Measurements from ENCODE around the gene PCNX3.
"Not testable (repeated sequence)": the region's sequence is repeated elsewhere in the genome, so short reads cannot be mapped to it uniquely, and the experiment has no call there.

The PCNX3 gene

DNA sequence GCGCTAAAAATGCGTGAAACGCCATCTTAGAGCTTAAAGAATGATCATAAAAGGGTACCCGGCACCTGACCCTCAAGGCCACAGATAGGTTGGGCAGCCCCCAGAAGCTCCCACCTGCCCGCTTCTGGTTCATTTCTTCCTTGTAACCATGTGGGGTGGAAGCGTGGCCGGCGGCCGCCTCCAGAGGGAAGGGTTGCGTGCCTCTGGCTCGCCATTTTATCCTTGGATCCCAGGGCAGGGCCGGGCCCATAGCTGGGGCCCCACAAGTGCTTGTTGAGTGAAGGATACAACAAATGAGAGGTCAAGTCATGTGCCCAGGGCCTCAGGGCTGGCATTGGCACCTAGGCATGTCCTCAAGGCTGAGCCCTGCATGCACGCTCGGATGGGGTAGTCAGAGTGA is 5.9 kb downstream of the PCNX3 start:
- DNase-seq, result no peak

- no peak for DNase-seq
Measured at GRCh38 chr11:65622011-65622410, 6.4 kb downstream of the PCNX3 start.

- DNase-seq, result no peak
Measured at GRCh38 chr11:65623177-65623576, 7.6 kb downstream of the PCNX3 start.

DNA sequence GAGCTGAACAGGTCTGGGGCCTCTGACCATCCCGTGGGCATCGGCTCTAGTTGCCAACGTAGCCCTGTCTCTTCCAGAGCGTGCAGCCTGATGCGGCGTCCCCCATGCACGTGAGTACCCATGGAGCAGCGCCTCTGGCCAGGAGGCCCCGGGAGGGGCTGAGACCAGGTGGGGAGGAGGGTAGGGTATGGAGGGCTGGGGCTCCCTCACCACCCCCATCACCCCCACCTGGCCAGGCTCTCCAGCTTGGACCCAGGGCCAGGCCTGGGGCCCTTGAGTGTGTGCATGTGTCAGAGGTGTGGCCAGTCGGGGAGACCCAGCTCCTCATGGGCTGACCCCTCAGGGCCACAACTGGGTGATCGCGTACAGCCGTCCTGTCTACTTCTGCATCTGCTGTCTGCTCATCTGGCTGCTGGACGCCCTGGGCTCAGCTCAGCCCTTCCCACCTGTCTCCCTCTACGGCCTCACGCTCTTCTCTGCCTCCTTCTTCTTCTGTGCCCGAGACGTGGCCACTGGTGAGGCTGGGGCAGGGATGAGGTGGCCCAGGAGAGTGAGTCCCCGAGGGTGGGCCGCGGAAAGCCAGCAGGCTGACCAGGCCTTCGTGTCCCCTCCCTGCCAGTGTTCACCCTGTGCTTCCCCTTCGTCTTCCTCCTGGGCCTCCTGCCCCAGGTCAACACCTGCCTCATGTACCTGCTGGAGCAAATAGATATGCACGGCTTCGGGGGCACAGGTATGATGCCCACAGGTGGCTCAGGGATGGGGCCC is 8.5 kb downstream of the PCNX3 start:
- no peak for DNase-seq

GRCh38 chr11:65624931-65625627 is 9.5 kb downstream of the PCNX3 start:
- DNase-seq, result no peak

DNA sequence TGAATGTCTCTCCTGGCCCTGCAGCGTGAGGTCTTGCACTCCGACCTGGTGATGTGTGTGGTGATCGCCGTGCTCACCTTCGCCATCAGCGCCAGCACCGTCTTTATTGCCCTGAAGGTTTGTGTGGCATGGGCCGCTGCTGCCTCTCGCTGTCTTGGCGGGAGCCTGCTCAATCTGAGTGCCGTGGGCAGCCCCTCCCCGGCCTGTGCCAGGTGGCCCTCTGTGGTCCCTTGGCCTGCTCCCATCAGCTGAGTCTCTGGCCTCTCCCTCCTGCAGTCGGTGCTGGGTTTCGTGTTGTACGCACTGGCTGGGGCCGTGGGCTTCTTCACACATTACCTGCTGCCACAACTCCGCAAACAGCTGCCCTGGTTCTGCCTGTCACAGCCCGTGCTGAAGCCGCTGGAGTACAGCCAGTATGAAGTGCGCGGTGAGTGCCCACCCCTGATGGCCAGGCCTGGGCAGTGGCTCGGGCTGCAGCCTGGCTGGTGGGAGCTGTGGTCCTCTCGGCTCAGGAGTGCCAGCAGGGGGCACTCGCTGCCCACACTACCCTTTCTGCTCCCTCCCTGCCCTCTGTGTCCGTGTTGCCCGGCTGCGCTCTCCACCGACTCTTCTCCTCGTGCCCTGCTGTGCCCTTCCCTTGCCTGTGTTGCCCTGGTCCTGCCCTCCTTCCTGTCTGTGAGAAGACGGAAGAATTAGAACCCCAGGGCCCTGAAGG is 10.2 kb downstream of the PCNX3 start:
- DNase-seq, result peak; percentile 27

DNA sequence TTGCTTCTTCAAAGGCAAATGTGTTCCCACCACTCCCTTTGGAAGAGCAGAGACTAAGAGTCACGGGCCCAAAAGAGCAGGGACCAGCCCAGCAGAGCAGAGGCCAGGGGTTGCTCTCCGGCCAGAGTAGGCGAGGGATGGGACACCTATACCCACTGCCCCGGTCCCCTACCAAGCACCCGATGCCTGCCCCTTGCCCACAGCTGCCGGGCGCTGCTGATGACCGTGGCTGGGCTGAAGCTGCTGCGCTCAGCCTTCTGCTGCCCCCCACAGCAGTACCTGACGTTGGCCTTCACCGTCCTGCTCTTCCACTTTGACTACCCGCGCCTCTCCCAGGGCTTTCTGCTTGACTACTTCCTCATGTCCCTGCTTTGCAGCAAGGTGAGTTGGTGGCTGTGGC is 11.6 kb downstream of the PCNX3 start:
- no peak for DNase-seq

DNA sequence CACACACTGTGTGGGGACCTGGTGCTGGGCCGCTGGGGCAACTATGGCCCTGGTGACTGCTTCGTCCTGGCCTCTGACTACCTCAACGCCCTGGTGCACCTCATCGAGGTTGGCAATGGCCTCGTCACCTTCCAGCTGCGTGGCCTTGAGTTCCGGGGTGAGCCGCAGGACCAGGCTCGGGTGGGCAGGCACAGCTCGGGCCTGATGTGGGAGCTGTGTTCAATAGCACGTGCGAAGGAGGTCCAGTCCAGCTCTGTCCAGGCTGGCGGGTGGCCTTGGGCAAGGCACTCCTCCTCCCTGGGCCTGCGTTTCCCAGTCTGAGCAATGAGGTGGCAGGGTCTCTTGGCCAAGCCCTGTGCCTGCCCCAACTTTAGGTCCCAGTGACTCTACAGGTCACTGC is 14.0 kb downstream of the PCNX3 start:
- DNase-seq, result no peak

DNA sequence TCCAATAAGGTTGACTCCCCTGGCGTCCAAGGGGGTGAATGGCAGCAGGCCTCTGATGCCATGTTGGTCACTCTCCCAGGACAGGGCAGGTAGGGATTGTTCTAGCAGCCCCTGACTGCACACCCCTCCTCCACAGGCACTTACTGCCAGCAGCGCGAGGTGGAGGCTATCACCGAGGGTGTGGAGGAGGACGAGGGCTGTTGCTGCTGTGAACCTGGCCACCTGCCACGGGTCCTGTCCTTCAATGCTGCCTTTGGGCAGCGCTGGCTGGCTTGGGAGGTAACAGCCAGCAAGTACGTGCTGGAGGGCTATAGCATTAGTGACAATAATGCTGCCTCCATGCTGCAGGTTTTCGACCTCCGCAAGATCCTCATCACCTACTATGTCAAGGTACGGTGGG is 14.6 kb downstream of the PCNX3 start:
- DNase-seq, result no peak

DNA sequence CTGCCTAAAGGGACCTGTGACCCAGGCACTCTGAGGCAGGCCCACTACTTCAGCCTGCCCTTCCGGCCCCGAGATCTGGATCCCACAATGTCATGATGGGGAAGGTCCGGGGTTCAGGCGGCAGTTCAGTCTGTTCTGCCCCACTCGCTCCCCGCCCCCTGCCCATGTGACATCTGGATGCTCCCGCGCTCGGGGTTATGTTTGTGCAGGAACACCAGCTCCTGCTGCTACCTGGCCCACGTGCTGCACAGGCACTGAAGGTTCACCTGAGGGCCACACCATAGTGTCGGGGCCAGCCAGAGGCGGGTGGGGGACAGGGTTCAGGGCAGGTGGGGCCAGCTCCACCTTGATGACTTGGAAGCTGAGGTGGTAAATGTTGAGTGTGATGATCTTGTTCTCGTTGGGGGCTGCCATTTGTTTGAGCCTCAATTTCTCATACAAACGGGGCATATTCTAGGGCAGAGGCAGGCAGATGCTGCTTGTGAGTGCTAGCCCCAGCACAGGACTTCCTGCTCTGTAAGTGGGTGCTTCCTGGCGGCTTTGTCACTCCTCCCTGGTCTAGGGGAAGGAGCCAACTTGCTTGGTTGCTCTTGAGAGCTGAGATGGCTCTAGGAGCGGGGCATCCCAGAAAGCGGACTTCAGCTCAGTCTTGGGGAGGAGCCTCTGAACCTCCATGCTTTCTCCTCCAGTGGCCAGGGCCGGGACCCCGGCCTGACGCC is 18.0 kb downstream of the PCNX3 start:
- peak; percentile 17 for DNase-seq

DNA sequence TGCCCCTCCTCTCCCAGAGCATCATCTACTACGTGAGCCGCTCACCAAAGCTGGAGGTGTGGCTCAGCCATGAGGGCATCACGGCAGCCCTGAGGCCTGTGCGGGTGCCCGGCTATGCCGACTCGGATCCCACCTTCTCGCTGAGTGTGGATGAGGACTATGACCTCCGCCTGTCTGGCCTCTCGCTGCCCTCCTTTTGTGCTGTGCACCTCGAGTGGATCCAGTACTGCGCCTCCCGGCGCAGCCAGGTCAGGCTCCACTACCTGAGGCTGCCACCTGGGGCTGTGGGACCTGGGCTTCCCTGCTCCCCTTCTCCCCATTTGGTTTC is 18.5 kb downstream of the PCNX3 start:
- no peak for DNase-seq

DNA sequence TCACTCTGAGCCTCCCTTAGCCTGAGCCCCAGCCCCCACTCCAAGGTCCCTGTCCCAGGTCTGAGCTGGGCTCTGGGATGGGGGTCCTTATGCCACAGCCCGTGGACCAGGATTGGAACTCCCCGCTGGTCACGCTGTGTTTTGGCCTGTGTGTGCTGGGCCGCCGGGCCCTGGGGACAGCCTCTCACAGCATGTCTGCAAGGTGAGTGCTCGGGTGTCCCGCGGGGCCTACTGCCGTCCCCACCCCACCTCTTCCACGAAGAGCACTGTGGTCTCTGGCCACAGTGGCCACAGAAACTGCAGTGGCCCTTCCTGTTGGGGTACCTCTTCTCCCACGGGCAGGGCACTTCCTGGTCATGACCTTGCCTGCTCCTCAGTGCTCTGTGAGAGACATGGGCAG is 18.9 kb downstream of the PCNX3 start:
- DNase-seq, result no peak

DNA sequence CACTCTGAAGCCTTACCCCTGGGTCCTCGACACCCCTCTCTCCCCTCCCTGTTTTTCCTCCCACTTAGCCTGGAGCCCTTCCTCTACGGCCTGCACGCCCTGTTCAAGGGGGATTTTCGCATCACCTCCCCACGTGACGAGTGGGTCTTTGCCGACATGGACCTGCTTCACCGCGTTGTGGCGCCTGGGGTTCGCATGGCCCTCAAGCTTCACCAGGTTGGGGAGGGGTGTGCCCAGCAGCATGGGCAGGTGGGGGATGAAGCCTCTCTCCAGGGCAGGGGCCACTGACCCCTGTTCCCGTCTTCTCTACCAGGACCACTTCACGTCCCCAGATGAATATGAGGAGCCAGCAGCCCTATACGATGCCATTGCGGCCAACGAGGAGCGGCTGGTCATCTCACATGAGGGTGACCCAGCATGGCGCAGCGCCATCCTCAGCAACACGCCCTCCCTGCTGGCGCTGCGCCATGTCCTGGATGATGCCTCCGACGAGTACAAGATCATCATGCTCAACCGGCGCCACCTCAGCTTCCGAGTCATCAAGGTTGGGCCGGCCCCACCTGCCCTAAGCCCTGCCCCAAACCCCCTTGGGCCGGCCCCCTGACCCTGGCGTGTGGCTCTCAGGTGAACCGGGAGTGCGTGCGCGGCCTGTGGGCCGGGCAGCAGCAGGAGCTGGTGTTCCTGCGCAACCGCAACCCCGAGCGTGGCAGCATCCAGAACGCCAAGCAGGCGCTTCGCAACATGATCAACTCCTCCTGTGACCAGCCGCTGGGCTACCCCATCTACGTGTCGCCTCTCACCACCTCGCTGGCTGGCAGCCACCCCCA is 19.5 kb downstream of the PCNX3 start:
- DNase-seq, result no peak

GRCh38 chr11:65636108-65637031 is 20.8 kb downstream of the PCNX3 start:
- DNase-seq, result no peak

DNA sequence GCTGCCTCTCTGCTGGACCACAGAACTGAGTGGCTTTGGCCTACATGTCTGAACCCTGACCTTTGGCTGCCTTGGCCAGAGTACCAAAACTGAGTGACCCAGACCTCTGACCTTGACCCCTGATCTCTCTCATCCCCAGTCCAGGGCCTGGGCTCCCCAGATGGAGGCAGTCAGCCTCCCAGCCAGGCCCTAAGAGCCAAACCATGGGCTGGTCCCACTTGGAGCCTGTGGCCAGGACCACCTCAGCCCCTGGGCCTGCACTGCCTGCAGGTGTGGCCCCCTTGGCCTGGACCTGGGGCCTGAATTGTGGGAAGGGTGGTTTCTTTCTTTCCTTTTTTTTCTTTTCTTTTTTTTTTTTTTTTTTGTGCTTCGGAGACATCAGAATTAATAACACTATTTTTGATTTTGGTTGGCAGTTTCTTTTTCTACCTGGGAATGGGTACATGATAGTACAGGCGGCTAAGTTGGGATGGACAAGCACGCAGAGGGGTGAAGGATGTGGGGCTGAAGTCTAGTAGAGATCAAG is 21.5 kb downstream of the PCNX3 start:
- no peak for DNase-seq

GRCh38 chr11:65637794-65638419 is 22.3 kb downstream of the PCNX3 start, which contains the start of gene SIPA1:
Gene SIPA1, plus strand, starts transcription at chr11:65638101. Its CDS starts 2,821 bp downstream, at chr11:65640922.
- DNase-seq, result peak; percentile 71

GRCh38 chr11:65639228-65639597 is 23.6 kb downstream of the PCNX3 start:
- DNase-seq, result not testable (repeated sequence)

DNA sequence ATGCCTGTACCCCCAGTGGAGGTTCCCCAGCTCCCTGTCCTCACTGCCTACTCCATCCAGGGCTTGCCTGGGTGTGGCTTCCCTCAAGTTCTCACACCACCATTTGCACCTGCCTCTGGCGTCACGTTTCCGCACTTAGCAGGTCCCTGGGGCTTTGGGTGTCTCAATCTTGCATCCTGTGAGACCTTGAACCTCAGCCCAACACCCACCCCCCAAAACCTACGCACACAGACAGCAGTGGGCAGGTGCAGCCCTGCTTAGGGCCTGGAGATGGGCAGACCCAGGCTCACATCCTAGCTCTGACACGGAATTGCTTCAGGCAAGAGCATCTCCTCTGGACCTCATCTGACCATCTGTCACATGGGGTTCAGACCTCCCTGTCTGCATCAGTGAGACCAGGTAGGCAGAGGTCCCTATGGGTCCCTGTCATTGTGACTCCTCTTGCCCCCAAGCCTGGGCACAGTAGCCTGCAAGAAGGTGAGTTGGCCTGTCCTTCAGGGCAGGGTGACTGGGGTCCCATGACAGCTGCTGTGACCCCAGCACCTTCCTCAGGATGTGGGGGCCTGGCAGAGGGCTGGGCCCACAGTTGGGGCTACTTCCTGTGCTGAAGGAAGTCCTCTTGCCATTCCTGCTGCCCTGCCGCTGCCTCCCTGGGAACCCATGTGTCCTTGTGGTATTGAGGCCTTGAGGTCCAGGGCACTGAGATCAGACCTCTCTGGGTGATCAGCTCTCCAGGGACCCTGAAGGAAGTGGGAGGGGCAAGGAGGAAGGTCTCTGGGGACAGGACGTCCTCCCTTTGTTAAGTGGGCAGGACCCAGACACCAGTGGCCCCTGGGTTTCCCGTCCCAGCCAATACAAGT is 24.3 kb downstream of the PCNX3 start:
- DNase-seq, result peak; percentile 77

GRCh38 chr11:65640483-65641296 is 25.1 kb downstream of the PCNX3 start:
- peak; percentile 92 for DNase-seq
